ENCODE measurements around the gene RFLNA. TPM values are rescaled to one million over a fixed set of nuclear protein-coding genes. Genes with fewer than 3 reads are reported as not detected.

RFLNA gene
- total RNA-seq, 1 experiment from 2014 or later: 10.6 TPM

DNA sequence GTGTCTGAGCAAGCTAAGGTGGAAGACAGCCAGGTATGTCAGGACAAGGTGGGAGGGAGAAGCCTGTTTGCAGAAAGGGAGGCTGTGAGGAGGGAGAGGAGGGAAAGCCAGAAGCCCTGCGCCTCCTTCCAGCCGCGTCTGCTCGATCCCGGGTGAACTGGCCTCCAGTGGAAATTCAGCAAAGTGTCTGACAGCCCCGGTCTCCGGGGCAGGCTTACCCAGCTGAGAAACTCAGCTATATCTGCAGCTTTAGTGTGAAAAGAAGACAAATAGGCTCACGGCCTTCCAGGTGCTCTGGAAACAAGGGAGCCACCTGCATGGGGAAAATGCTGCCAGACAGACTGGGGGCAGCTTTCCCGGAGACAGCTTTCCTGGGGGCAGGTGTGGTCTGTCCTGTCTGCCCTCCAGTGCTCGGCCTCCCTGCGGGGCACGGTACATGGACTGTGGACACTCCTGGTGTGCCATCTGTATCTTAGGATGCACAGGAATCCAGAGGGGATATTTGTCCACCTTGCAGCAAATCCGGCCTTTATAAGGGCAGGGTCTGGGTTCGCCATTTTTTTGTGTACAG lies 6.3 kb downstream of the RFLNA start:
- Histone ChIP-seq H4K91ac (ENCODE audit: insufficient read length, low read depth, low read length) (no peak overlapping the region), H3K23me2 (ENCODE audit: insufficient read length, low read depth, low read length, poor library complexity, severe bottlenecking) (peaks cover 2% of the 10 kb centered on the region), H4K5ac (ENCODE audit: insufficient read length, low read depth, low read length) (no peak overlapping the region), H3K9me3 (ENCODE audit: control insufficient read depth, low read depth, low read length) (no peaks in the 10 kb centered on the region), H3K4me2 (ENCODE audit: insufficient read depth, insufficient read length, low read length) (no peak overlapping the region), H4K20me1 (ENCODE audit: control insufficient read depth, insufficient read depth, insufficient read length) (no peaks in the 10 kb centered on the region), H3K4ac (ENCODE audit: low read depth, low read length) (no peak overlapping the region), H2BK5ac (ENCODE audit: insufficient read length, low read length) (no peak overlapping the region), H2BK20ac (ENCODE audit: low read depth, low read length, poor library complexity, severe bottlenecking) (no peak overlapping the region), H3T11ph (ENCODE audit: low read length) (no peak overlapping the region), H3K79me2 (ENCODE audit: insufficient read depth, low read length) (no peaks in the 10 kb centered on the region), H2BK120ac (ENCODE audit: low read depth, low read length, poor library complexity, severe bottlenecking) (no peak overlapping the region), H3K79me1 (ENCODE audit: insufficient read depth, low read depth, low read length, poor library complexity, severe bottlenecking) (no peaks in the 10 kb centered on the region), H3K27me3 (ENCODE audit: insufficient read depth, low read length) (no peaks in the 10 kb centered on the region; the same call in 1 of the 2 replicates), H3K27ac (ENCODE audit: insufficient read length, low read depth, low read length) (no peak overlapping the region), H2AK5ac (ENCODE audit: insufficient read length, low read length) (no peak overlapping the region), H2AFZ (ENCODE audit: low read length) (no peak overlapping the region), H3K9ac (ENCODE audit: extremely low read depth, insufficient read length, low read length) (no peak overlapping the region), H2BK12ac (ENCODE audit: insufficient read length, low read depth, low read length) (no peak overlapping the region), H3K14ac (ENCODE audit: insufficient read depth, low read length) (no peak overlapping the region), H3K18ac (ENCODE audit: insufficient read length, low read depth, low read length) (no peak overlapping the region), H4K8ac (replicated peaks; ENCODE audit: insufficient read length, low read depth, low read length) (no peak overlapping the region), H3K4me1 (ENCODE audit: insufficient read depth, low read length) (peaks cover 3% of the 10 kb centered on the region; the same call in 1 of the 2 replicates), H2BK15ac (ENCODE audit: low read depth, low read length) (no peak overlapping the region), H3K56ac (ENCODE audit: insufficient read length, low read depth, low read length) (no peak overlapping the region), H3K23ac (ENCODE audit: insufficient read length, low read depth, low read length) (no peak overlapping the region)
- Mint-ChIP-seq H3K9me3 (peaks cover 0 to 2% of the 10 kb centered on the region in 2 experiments; a peak in 2 of 5 replicates), H3K4me1 (peaks cover 13 to 21% of the 10 kb centered on the region in 2 experiments), H3K36me3 (ENCODE audit: insufficient read depth in 1 of 3, low read depth in 3 of 3) (peaks cover 2 to 4% (median 2%) of the 10 kb centered on the region in 3 experiments; a peak in 4 of 7 replicates), H3K4me3 (no peak overlapping the region), H3K27me3 (ENCODE audit: low read depth) (peaks cover 15% of the 10 kb centered on the region), H3K27ac (no peak overlapping the region)
- DNase-seq: no peak
- WGBS (ENCODE audit: extremely low coverage, insufficient read length, low lambda C conversion rate): no CpG with 5 or more reads among the region's 14 CpGs
- TF ChIP-seq, protein P1, sequence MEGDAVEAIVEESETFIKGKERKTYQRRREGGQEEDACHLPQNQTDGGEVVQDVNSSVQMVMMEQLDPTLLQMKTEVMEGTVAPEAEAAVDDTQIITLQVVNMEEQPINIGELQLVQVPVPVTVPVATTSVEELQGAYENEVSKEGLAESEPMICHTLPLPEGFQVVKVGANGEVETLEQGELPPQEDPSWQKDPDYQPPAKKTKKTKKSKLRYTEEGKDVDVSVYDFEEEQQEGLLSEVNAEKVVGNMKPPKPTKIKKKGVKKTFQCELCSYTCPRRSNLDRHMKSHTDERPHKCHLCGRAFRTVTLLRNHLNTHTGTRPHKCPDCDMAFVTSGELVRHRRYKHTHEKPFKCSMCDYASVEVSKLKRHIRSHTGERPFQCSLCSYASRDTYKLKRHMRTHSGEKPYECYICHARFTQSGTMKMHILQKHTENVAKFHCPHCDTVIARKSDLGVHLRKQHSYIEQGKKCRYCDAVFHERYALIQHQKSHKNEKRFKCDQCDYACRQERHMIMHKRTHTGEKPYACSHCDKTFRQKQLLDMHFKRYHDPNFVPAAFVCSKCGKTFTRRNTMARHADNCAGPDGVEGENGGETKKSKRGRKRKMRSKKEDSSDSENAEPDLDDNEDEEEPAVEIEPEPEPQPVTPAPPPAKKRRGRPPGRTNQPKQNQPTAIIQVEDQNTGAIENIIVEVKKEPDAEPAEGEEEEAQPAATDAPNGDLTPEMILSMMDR (conservative IDR thresholded peaks at IDR 0.05): no peak
